ENCODE results near the gene ARVCF.

The ARVCF gene

GRCh38 chr22:20054485-20054884 lies 37.9 kb upstream of the ARVCF start:
- no peak for DNase-seq (ENCODE audit: low read depth, low spot score)
- POLR2A ChIA-PET = no interaction called here
- no peak overlapping the region for H3K4me3 ChIP-seq (ENCODE audit: low read depth, low read length)
- TF ChIP-seq CTCF (IDR thresholded peaks at IDR 0.05; ENCODE audit: insufficient read depth, low read length, missing control alignments) = no peak
- CTCF ChIA-PET = no interaction called here

GRCh38 chr22:20054034-20054427 lies 37.4 kb upstream of the ARVCF start:
- no peak for TF ChIP-seq CTCF (IDR thresholded peaks at IDR 0.05; ENCODE audit: insufficient read depth, low read length, missing control alignments)
- POLR2A ChIA-PET = no interaction called here

GRCh38 chr22:20053407-20054033 lies 36.9 kb upstream of the ARVCF start:
- DNase-seq (ENCODE audit: low read depth, low spot score) = no peak
- ChIA-PET POLR2A (no interaction called here), CTCF (interaction anchor here (1.6 kb wide), 1 partner anchor 16 kb away, joined by 4 read pairs; no protein-coding TSS in a partner anchor)
- no peak overlapping the region for H3K4me3 ChIP-seq (ENCODE audit: low read depth, low read length)
- TF ChIP-seq CTCF (IDR thresholded peaks at IDR 0.05; ENCODE audit: insufficient read depth, low read length, missing control alignments) = no peak

More at GRCh38 chr22:20054034-20054427, 37.4 kb upstream of the ARVCF start:
- CTCF ChIA-PET = interaction anchor here (1.6 kb wide), 1 partner anchor 16 kb away, joined by 4 read pairs; no protein-coding TSS in a partner anchor
- H3K4me3 ChIP-seq (ENCODE audit: low read depth, low read length) = no peak overlapping the region
- no peak for DNase-seq (ENCODE audit: low read depth, low spot score)

- CTCF ChIA-PET = interaction anchor here (1.6 kb wide), 1 partner anchor 17 kb away, joined by 4 read pairs; no protein-coding TSS in a partner anchor
- no peak for DNase-seq (ENCODE audit: low read depth, low spot score)
- no peak overlapping the region for H3K4me3 ChIP-seq (ENCODE audit: low read depth, low read length)
- POLR2A ChIA-PET = no interaction called here
- TF ChIP-seq CTCF (IDR thresholded peaks at IDR 0.05; ENCODE audit: insufficient read depth, low read length, missing control alignments) = no peak
These were observed 36.0 kb upstream of the ARVCF start for GRCh38 chr22:20052309-20053259.

GRCh38 chr22:20051927-20052308 lies 35.3 kb upstream of the ARVCF start:
- no peak for DNase-seq (ENCODE audit: low read depth, low spot score)
- H3K4me3 ChIP-seq (ENCODE audit: low read depth, low read length) = no peak overlapping the region
- ChIA-PET CTCF (no interaction called here), POLR2A (no interaction called here)
- TF ChIP-seq CTCF (IDR thresholded peaks at IDR 0.05; ENCODE audit: insufficient read depth, low read length, missing control alignments) = no peak

GRCh38 chr22:20046730-20047129 lies 30.1 kb upstream of the ARVCF start:
- ChIA-PET POLR2A (no interaction called here), CTCF (no interaction called here)
- DNase-seq (ENCODE audit: low read depth, low spot score) = no peak
- H3K4me3 ChIP-seq (ENCODE audit: low read depth, low read length) = no peak overlapping the region
- TF ChIP-seq CTCF (IDR thresholded peaks at IDR 0.05; ENCODE audit: insufficient read depth, low read length, missing control alignments) = no peak
